Thyroid gland (tissue), 4 donors: Measurements from ENCODE around the gene SLC22A4.

Source experiments
- CTCF ChIP-seq, 6 experiments: fragments of 200-600 bp in 3 of 6; fragments of 450-650 bp in 3 of 6; sonication (generic) in 3 of 6; IDR thresholded peaks; one replicate each; pipeline ENCODE4 v1.5.1; 2016 to 2019; ENCODE audit warnings: antibody characterized with exemption in 6 of 6, mild to moderate bottlenecking in 2 of 6, inconsistent platforms in 1 of 6, moderate library complexity in 1 of 6
- POLR2A ChIP-seq, 2 donors: fragments of 450-650 bp; IDR thresholded peaks; one replicate each; pipeline ENCODE4 v1.6.1; 2017; ENCODE audit warnings: antibody characterized with exemption in 2 of 2, mild to moderate bottlenecking in 2 of 2, moderate library complexity in 1 of 2

GRCh38 chr5:132381614-132382013, 87.4 kb downstream of the SLC22A4 start:
- TF ChIP-seq CTCF (IDR thresholded peaks at IDR 0.05) (no peak), POLR2A (IDR thresholded peaks at IDR 0.05) (no peak)
